Measurements from ENCODE around the gene MRPL28.

The MRPL28 gene

DNA sequence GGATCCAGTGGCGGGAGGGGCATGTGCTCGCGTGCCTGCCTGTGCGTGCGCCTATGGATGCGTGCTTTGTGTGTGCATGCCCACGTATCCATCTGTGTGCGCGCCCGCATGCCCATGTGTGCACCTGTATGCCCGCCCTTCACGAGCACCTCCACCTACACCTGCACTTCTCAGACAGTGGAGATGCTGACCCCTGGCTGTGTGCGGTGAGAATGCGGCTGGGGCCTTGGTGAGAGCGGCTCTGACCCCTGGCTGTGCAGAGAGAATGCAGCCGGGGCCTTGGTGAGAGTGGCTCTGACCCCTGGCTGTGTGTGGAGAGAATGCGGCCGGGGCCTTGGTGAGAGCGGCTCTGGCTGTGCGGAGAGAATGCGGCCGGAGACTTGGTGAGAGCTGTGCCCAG, 51.7 kb downstream of the MRPL28 start:
- H4K20me1 ChIP-seq (ENCODE audit: control insufficient read depth, insufficient read depth, low read depth, low read length) = peaks cover 4% of the 10 kb centered on the region

DNA sequence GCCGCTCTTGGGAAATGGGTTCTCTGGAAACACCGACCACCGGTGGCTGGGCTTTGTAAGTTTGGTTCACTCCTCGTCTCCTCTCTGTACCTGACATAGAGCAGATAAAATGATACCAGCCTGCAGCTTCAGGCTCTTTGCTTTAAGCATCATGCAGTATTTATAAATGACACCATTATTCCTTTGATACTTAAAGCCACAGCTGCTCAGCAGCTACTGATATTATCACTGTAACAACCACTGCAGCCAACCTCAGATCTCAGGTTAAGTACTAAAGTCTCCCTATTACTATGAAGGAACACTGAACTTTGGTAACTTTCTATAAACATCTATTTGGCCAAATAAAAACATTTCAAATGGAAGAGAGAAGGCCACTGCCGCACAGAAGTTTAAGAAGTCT, 52.8 kb downstream of the MRPL28 start:
- TF ChIP-seq, protein P1, sequence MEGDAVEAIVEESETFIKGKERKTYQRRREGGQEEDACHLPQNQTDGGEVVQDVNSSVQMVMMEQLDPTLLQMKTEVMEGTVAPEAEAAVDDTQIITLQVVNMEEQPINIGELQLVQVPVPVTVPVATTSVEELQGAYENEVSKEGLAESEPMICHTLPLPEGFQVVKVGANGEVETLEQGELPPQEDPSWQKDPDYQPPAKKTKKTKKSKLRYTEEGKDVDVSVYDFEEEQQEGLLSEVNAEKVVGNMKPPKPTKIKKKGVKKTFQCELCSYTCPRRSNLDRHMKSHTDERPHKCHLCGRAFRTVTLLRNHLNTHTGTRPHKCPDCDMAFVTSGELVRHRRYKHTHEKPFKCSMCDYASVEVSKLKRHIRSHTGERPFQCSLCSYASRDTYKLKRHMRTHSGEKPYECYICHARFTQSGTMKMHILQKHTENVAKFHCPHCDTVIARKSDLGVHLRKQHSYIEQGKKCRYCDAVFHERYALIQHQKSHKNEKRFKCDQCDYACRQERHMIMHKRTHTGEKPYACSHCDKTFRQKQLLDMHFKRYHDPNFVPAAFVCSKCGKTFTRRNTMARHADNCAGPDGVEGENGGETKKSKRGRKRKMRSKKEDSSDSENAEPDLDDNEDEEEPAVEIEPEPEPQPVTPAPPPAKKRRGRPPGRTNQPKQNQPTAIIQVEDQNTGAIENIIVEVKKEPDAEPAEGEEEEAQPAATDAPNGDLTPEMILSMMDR (IDR thresholded peaks at IDR 0.05; ENCODE audit: low read depth, low read length, poor library complexity, severe bottlenecking) = no peak
- no peak for TF ChIP-seq EZH2phosphoT487 (IDR thresholded peaks at IDR 0.05; ENCODE audit: borderline replicate concordance, low read length)
- peaks cover 68% of the 10 kb centered on the region for H3K79me2 ChIP-seq (ENCODE audit: control insufficient read depth, low read length)

More for the DNA sequence above, 51.7 kb downstream of the MRPL28 start:
- Histone ChIP-seq H3K9me2 (replicated peaks; ENCODE audit: control insufficient read depth, low read length) (no peaks in the 10 kb centered on the region), H3K4me2 (ENCODE audit: low read length) (no peak overlapping the region), H3K27ac (ENCODE audit: low read depth, low read length) (no peak overlapping the region), H3K4me1 (ENCODE audit: control insufficient read depth, low read length) (peaks cover 3% of the 10 kb centered on the region), H3K27me3 (ENCODE audit: control insufficient read depth, low read length) (no peaks in the 10 kb centered on the region), H3K79me2 (ENCODE audit: control insufficient read depth, low read length) (peaks cover 72% of the 10 kb centered on the region), H3K9me3 (ENCODE audit: control insufficient read depth, insufficient read depth, low read length) (no peaks in the 10 kb centered on the region), H3F3A (ENCODE audit: control insufficient read depth, insufficient read depth) (no peaks in the 10 kb centered on the region), H3K4me3 (ENCODE audit: low read length) (no peak overlapping the region), H3K36me3 (ENCODE audit: control insufficient read depth, low read length) (peaks cover 12% of the 10 kb centered on the region)
- TF ChIP-seq EZH2phosphoT487 (IDR thresholded peaks at IDR 0.05; ENCODE audit: borderline replicate concordance, low read length) = no peak
- TF ChIP-seq, protein P1 (IDR thresholded peaks at IDR 0.05; ENCODE audit: low read depth, low read length, poor library complexity, severe bottlenecking) = peak; percentile 31

More for the DNA sequence above, 52.8 kb downstream of the MRPL28 start:
- Histone ChIP-seq H4K20me1 (ENCODE audit: control insufficient read depth, insufficient read depth, low read depth, low read length) (peaks cover 4% of the 10 kb centered on the region; the same call in 1 of the 2 replicates), H3K4me3 (ENCODE audit: low read length) (no peak overlapping the region), H3K9me2 (replicated peaks; ENCODE audit: control insufficient read depth, low read length) (no peaks in the 10 kb centered on the region), H3K27me3 (ENCODE audit: control insufficient read depth, low read length) (no peaks in the 10 kb centered on the region), H3F3A (ENCODE audit: control insufficient read depth, insufficient read depth) (no peaks in the 10 kb centered on the region), H3K4me1 (ENCODE audit: control insufficient read depth, low read length) (no peaks in the 10 kb centered on the region), H3K9me3 (ENCODE audit: control insufficient read depth, insufficient read depth, low read length) (no peaks in the 10 kb centered on the region), H3K36me3 (ENCODE audit: control insufficient read depth, low read length) (peaks cover 18% of the 10 kb centered on the region), H3K4me2 (ENCODE audit: low read length) (no peak overlapping the region), H3K27ac (ENCODE audit: low read depth, low read length) (no peak overlapping the region)

All from DOHH2 (cell line).